Neuronal stem cell (in vitro differentiated cells): ENCODE data around the gene NUP62.

Experiments used
- DNase-seq: peaks from one replicate; pipeline ENCODE4 v3.0.0-alpha.2; 2013; ENCODE audit warnings: low spot score
- H2AFZ ChIP-seq: one replicate; pipeline ENCODE4 v1.6.1; 2013; ENCODE audit warnings: mild to moderate bottlenecking, low read length, inconsistent platforms
- H2AK5ac ChIP-seq: 2 replicates; pipeline ENCODE4 v1.6.1; 2013; ENCODE audit warnings: low read depth, mild to moderate bottlenecking, inconsistent platforms, low read length, moderate library complexity, mixed read lengths
- H2BK120ac ChIP-seq: 2 replicates; pipeline ENCODE4 v1.6.1; 2013; ENCODE audit warnings: low read depth, mild to moderate bottlenecking, inconsistent platforms, low read length, moderate library complexity, mixed read lengths
- H2BK12ac ChIP-seq: one replicate; pipeline ENCODE4 v1.6.1; 2013; ENCODE audit warnings: low read length, inconsistent platforms
- H2BK15ac ChIP-seq: 2 replicates; pipeline ENCODE4 v1.6.1; 2013; ENCODE audit warnings: mild to moderate bottlenecking, low read length, inconsistent platforms, mixed read lengths
- H2BK5ac ChIP-seq: one replicate; pipeline ENCODE4 v1.6.1; 2013; ENCODE audit warnings: inconsistent platforms, mild to moderate bottlenecking, low read length, moderate library complexity
- H3K14ac ChIP-seq: one replicate; pipeline ENCODE4 v1.6.1; 2013; ENCODE audit warnings: low read length, inconsistent platforms
- H3K18ac ChIP-seq: 2 replicates; pipeline ENCODE4 v1.6.1; 2013; ENCODE audit warnings: low read length, inconsistent platforms
- H3K23ac ChIP-seq: 2 replicates; pipeline ENCODE4 v1.6.1; 2013; ENCODE audit warnings: low read depth, mild to moderate bottlenecking, mixed read lengths, low read length, inconsistent platforms; ENCODE audit not compliant: poor library complexity
- H3K27ac ChIP-seq: replicated peaks from 3 replicates; pipeline ENCODE4 v1.5.1; 2013; ENCODE audit warnings: low read length, inconsistent platforms
- H3K27me3 ChIP-seq, 3 experiments: 2 replicates each; pipeline ENCODE4 v1.6.1; 2013; ENCODE audit warnings: low read length in 3 of 3, mild to moderate bottlenecking in 2 of 3, inconsistent platforms in 1 of 3, low read depth in 1 of 3, mixed read lengths in 1 of 3, moderate library complexity in 1 of 3; ENCODE audit not compliant: control insufficient read depth in 3 of 3, insufficient read depth in 3 of 3
- H3K36me3 ChIP-seq, 2 donors: replicated peaks in 1 of 2; 2 replicates each; pipeline ENCODE4 v1.6.1; 2013; ENCODE audit warnings: low read length in 2 of 2; ENCODE audit not compliant: control insufficient read depth in 2 of 2, insufficient read depth in 2 of 2
- H3K4ac ChIP-seq: 2 replicates; pipeline ENCODE4 v1.6.1; 2013; ENCODE audit warnings: inconsistent platforms, mild to moderate bottlenecking, low read length, moderate library complexity
- H3K4me1 ChIP-seq, 2 donors: 1 replicate in 1 of 2; 2 replicates in 1 of 2; pipeline ENCODE4 v1.6.1; 2013; ENCODE audit warnings: low read length in 2 of 2, low read depth in 1 of 2; ENCODE audit not compliant: control insufficient read depth in 2 of 2, insufficient read depth in 1 of 2
- H3K4me2 ChIP-seq: one replicate; pipeline ENCODE4 v1.6.1; 2013; ENCODE audit warnings: mild to moderate bottlenecking, low read length, inconsistent platforms; ENCODE audit not compliant: insufficient read depth, poor library complexity, severe bottlenecking
- H3K4me3 ChIP-seq, 2 donors: 2 replicates each; pipeline ENCODE4 v1.5.1; 2013; ENCODE audit warnings: low read length in 2 of 2, mild to moderate bottlenecking in 2 of 2, inconsistent platforms in 1 of 2, moderate library complexity in 1 of 2
- H3K79me1 ChIP-seq: one replicate; pipeline ENCODE4 v1.6.1; 2013; ENCODE audit warnings: low read depth, mild to moderate bottlenecking, inconsistent platforms, low read length, moderate library complexity
- H3K9ac ChIP-seq: one replicate; pipeline ENCODE4 v1.6.1; 2013; ENCODE audit warnings: mild to moderate bottlenecking, low read depth, low read length, inconsistent platforms; ENCODE audit not compliant: poor library complexity
- H3K9me3 ChIP-seq, 2 donors: replicated peaks in 1 of 2; 2 replicates each; pipeline versions ENCODE3 to v1.6.1; 2013; ENCODE audit warnings: low read length in 2 of 2, mild to moderate bottlenecking in 2 of 2, inconsistent platforms in 1 of 2, low read depth in 1 of 2, mixed read lengths in 1 of 2, moderate library complexity in 1 of 2; ENCODE audit not compliant: control insufficient read depth in 2 of 2, insufficient read depth in 1 of 2
- H4K8ac ChIP-seq: one replicate; pipeline ENCODE4 v1.6.1; 2013; ENCODE audit warnings: low read depth, mild to moderate bottlenecking, inconsistent platforms, low read length, moderate library complexity
- H4K91ac ChIP-seq: one replicate; pipeline ENCODE4 v1.6.1; 2013; ENCODE audit warnings: low read length, low read depth, mild to moderate bottlenecking, inconsistent platforms; ENCODE audit not compliant: poor library complexity
- WGBS, 2 donors: extraction: QIAGEN DNeasy Blood & Tissue Kit; methylation state at CpG; one replicate each; pipeline ENCODE4 v1.1.7; 2013; ENCODE audit warnings: missing lambda C conversion rate in 2 of 2, mixed read lengths in 1 of 2; ENCODE audit not compliant: insufficient read length in 2 of 2, insufficient replicate concordance in 1 of 2; ENCODE audit errors: extremely low coverage in 2 of 2; 5-methylcytosine and 5-hydroxymethylcytosine counted together

Gene NUP62

GRCh38 chr19:49894879-49895565 lies 34.3 kb downstream of the NUP62 start:
- H3K27me3 ChIP-seq = peaks cover 0 to 14% (median 3%) of the 10 kb centered on the region in 3 experiments
- peak overlapping the region; percentile 67 for H2BK15ac ChIP-seq
- no peaks in the 10 kb centered on the region for H3K79me1 ChIP-seq
- DNase-seq = no peak
- no peak overlapping the region for H3K4me3 ChIP-seq
- H3K9ac ChIP-seq = no peak overlapping the region
- no CpG with 5 or more reads among the region's 17 CpGs for WGBS, 2 donors
- no peak overlapping the region for H4K91ac ChIP-seq
- no peaks in the 10 kb centered on the region for H3K36me3 ChIP-seq
- H3K9me3 ChIP-seq = peaks cover 0 to 1% of the 10 kb centered on the region in 2 donors
- H3K14ac ChIP-seq = no peak overlapping the region
- peak overlapping the region; percentile 84 for H2AK5ac ChIP-seq
- no peak overlapping the region for H3K4ac ChIP-seq
- H2BK120ac ChIP-seq = no peak overlapping the region
- H3K23ac ChIP-seq = peak overlapping the region; percentile 55
- H3K4me1 ChIP-seq = peaks cover 5 to 9% of the 10 kb centered on the region in 2 donors
- H3K18ac ChIP-seq = peak overlapping the region; percentile 27
- no peak overlapping the region for H2AFZ ChIP-seq
- H2BK5ac ChIP-seq = no peak overlapping the region
- H3K4me2 ChIP-seq = no peak overlapping the region
- H4K8ac ChIP-seq = no peak overlapping the region
- H2BK12ac ChIP-seq = peak overlapping the region; percentile 6
- no peak overlapping the region for H3K27ac ChIP-seq

DNA sequence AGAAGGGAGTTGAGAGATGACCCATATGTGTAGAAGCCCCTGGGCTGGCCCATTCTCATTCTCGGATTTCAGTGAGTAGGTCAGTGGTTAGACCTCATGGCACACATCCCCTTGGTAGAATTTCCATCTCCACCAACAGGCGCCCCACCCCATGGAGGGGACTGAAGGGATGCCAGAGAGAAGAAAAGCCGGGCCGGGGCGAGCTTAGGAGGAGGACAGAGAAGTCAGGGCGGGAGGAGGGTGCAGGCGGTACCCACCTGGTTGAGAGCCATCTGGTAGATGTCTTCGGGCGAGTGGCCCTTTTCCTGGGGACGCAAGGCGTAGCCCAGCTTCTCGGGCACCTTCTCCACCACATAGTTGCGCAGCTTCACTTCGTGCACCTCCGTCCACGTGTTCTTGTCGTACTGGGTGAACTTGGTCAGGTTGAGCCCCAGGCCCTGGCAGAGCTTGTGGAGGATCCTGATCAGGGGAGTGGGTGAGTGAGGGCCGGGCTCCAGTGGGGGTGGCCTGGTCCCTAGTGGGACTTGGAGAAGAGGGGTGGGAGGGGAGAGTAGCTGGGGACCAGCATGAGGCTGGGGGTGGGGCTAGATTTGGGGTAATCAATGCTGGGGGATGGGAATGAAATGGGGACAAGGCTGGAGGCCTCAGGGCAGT lies 35.2 kb downstream of the NUP62 start:
- Histone ChIP-seq H2BK120ac (no peak overlapping the region), H3K14ac (no peak overlapping the region), H3K4me3 (no peak overlapping the region), H3K36me3 (no peaks in the 10 kb centered on the region), H3K23ac (no peak overlapping the region), H3K27me3 (peaks cover 0 to 13% (median 10%) of the 10 kb centered on the region in 3 experiments), H2AFZ (no peak overlapping the region), H2AK5ac (peak overlapping the region; percentile 61), H3K4me2 (no peak overlapping the region), H3K79me1 (no peaks in the 10 kb centered on the region), H3K9me3 (peaks cover 0 to 9% of the 10 kb centered on the region in 2 donors), H3K4ac (no peak overlapping the region), H4K91ac (no peak overlapping the region), H3K18ac (no peak overlapping the region), H3K9ac (no peak overlapping the region), H2BK12ac (no peak overlapping the region), H3K27ac (no peak overlapping the region), H3K4me1 (peaks cover 5 to 9% of the 10 kb centered on the region in 2 donors), H2BK5ac (no peak overlapping the region), H4K8ac (no peak overlapping the region), H2BK15ac (no peak overlapping the region)
- DNase-seq = no peak
- no CpG with 5 or more reads among the region's 18 CpGs for WGBS, 2 donors

DNA sequence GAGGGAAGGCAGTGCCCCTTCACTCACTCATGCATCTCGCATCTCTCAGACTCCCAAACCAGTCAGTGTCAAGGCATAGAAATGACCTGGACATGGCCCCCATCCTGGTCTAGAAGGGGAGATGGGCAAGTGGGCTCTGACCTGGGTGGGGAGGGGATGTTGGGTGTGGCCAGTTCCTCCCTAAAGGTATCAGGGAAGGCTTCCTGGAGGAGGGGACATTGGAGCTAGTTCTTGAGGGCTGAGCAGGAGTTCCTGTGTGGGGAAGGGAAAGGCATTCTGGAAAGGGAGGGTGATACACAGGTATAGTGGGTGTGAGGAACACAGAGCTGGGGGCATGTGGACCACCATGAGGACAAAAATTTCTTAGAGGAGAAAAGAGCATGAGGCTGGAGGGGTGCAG lies 36.6 kb downstream of the NUP62 start:
- Histone ChIP-seq H4K8ac (no peak overlapping the region), H2BK15ac (peak overlapping the region; percentile 81), H3K23ac (no peak overlapping the region), H3K9ac (no peak overlapping the region), H2BK120ac (no peak overlapping the region), H2BK12ac (no peak overlapping the region), H3K14ac (no peak overlapping the region), H3K36me3 (no peaks in the 10 kb centered on the region), H3K27ac (no peak overlapping the region), H3K9me3 (peaks cover 0 to 9% of the 10 kb centered on the region in 2 donors), H3K79me1 (no peaks in the 10 kb centered on the region), H2AK5ac (peak overlapping the region; percentile 81), H3K4ac (no peak overlapping the region), H2BK5ac (no peak overlapping the region), H2AFZ (no peak overlapping the region), H3K27me3 (peaks cover 0 to 11% (median 11%) of the 10 kb centered on the region in 3 experiments), H4K91ac (no peak overlapping the region), H3K4me2 (no peak overlapping the region), H3K18ac (no peak overlapping the region), H3K4me1 (peaks cover 2 to 9% of the 10 kb centered on the region in 2 donors), H3K4me3 (no peak overlapping the region)
- no peak for DNase-seq
- WGBS, 2 donors = no CpG with 5 or more reads among the region's 1 CpG

DNA sequence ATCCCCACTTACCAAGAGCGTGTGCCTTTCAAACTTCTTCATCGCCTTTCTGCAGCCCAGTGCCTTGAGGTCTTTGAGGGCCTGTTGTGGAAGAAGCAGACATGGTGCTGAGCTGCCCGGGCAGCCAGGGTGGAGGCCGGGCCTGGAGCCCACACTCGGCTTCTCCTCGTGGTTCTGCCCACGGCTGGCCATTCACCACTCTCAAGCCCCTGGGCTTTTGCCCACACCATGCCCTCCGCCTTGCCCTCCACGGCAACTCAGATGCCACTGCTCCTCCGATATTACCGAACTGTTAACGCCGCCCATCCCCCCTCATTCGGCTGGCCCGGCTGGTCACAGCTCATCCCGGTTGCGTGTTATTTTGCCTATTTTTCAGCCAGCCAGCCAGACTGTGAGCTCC lies 37.9 kb downstream of the NUP62 start:
- Histone ChIP-seq H3K4me1 (peaks cover 0 to 3% of the 10 kb centered on the region in 2 donors), H3K27me3 (peaks cover 0 to 11% (median 11%) of the 10 kb centered on the region in 3 experiments), H2BK5ac (peak overlapping the region; percentile 42), H3K79me1 (no peaks in the 10 kb centered on the region), H2BK15ac (peak overlapping the region; percentile 47), H4K91ac (no peak overlapping the region), H3K4ac (no peak overlapping the region), H3K9ac (no peak overlapping the region), H3K27ac (no peak overlapping the region), H3K23ac (peak overlapping the region; percentile 58), H2BK120ac (peak overlapping the region; percentile 47), H3K4me3 (no peak overlapping the region), H4K8ac (peak overlapping the region; percentile 17), H3K4me2 (no peak overlapping the region), H3K9me3 (peaks cover 0 to 9% of the 10 kb centered on the region in 2 donors), H3K14ac (no peak overlapping the region), H2AK5ac (peak overlapping the region; percentile 94), H3K18ac (peak overlapping the region; percentile 1), H3K36me3 (peaks cover 2 to 3% of the 10 kb centered on the region in 2 donors), H2BK12ac (peak overlapping the region; percentile 78), H2AFZ (no peak overlapping the region)
- no peak for DNase-seq
- no CpG with 5 or more reads among the region's 17 CpGs for WGBS, 2 donors
